OCI-LY1 (cell line): ENCODE measurements around the gene ZNF518A.

Source experiments
- H2AFZ ChIP-seq: fragments of 200-600 bp; sonication (generic), shearing (Covaris generic); 2 replicates; pipeline ENCODE4 v1.6.0; 2014; ENCODE audit warnings: antibody characterized with exemption, mild to moderate bottlenecking, low read length
- H3F3A ChIP-seq: fragments of 200-600 bp; sonication (generic), shearing (Covaris generic); 2 replicates; pipeline ENCODE4 v1.6.0; 2014; ENCODE audit warnings: mild to moderate bottlenecking, antibody characterized with exemption, low read length, moderate library complexity; ENCODE audit not compliant: insufficient read depth
- H3K27ac ChIP-seq: fragments of 200-600 bp; sonication (generic); 2 replicates; pipeline ENCODE4 v1.5.1; 2014; ENCODE audit warnings: low read length, mixed run types, mild to moderate bottlenecking, low read depth; ENCODE audit not compliant: poor library complexity, severe bottlenecking
- H3K27me3 ChIP-seq: fragments of 200-600 bp; sonication (generic); 2 replicates; pipeline ENCODE4 v1.6.0; 2014; ENCODE audit warnings: antibody characterized with exemption, mild to moderate bottlenecking, low read length, moderate library complexity; ENCODE audit not compliant: insufficient read depth
- H3K36me3 ChIP-seq: fragments of 200-600 bp; sonication (generic); 2 replicates; pipeline ENCODE4 v1.6.1; 2014; ENCODE audit warnings: mild to moderate bottlenecking, antibody characterized with exemption, low read length, moderate library complexity, mixed read lengths; ENCODE audit not compliant: insufficient read depth
- H3K4me1 ChIP-seq: fragments of 200-600 bp; sonication (generic); 2 replicates; pipeline ENCODE4 v1.5.1; 2014; ENCODE audit warnings: mild to moderate bottlenecking, low read length, moderate library complexity; ENCODE audit not compliant: insufficient read depth, severe bottlenecking
- H3K4me2 ChIP-seq: fragments of 200-600 bp; sonication (generic), shearing (Covaris generic); 2 replicates; pipeline ENCODE4 v1.6.1; 2014; ENCODE audit warnings: low read length
- H3K4me3 ChIP-seq: fragments of 200-600 bp; sonication (generic); 2 replicates; pipeline ENCODE4 v1.5.1; 2014; ENCODE audit warnings: low read length, low read depth, mild to moderate bottlenecking, mixed read lengths; ENCODE audit not compliant: poor library complexity, severe bottlenecking
- H3K79me2 ChIP-seq: fragments of 200-600 bp; shearing (Covaris generic); 2 replicates; pipeline ENCODE4 v1.6.1; 2016; ENCODE audit warnings: mixed run types, low read length, mixed read lengths; ENCODE audit not compliant: insufficient read depth
- H3K9ac ChIP-seq: fragments of 200-600 bp; sonication (generic), shearing (Covaris generic); 2 replicates; pipeline ENCODE4 v1.6.1; 2014; ENCODE audit warnings: mild to moderate bottlenecking, low read length, mixed read lengths
- H3K9me2 ChIP-seq: fragments of 200-600 bp; sonication (generic), shearing (Covaris generic); 2 replicates; pipeline ENCODE4 v1.6.1; 2014; ENCODE audit warnings: low read depth, mild to moderate bottlenecking, low read length, mixed read lengths
- H3K9me3 ChIP-seq: fragments of 200-600 bp; shearing (Covaris generic); 2 replicates; pipeline ENCODE4 v1.6.1; 2014; ENCODE audit warnings: low read length, mixed read lengths
- H4K20me1 ChIP-seq: fragments of 200-600 bp; sonication (generic), shearing (Covaris generic); 2 replicates; pipeline ENCODE4 v1.6.0; 2016; ENCODE audit warnings: mild to moderate bottlenecking, low read length; ENCODE audit not compliant: insufficient read depth
- EZH2 ChIP-seq: fragments of 200-600 bp; sonication (generic), shearing (Covaris generic); IDR thresholded peaks from 2 replicates; pipeline ENCODE4 v1.8.0; 2017; ENCODE audit warnings: borderline replicate concordance, mixed run types, mild to moderate bottlenecking, antibody characterized with exemption, low read length, moderate library complexity, mixed read lengths
- TF ChIP-seq, protein P1 (sequence below): fragments of 200-600 bp; sonication (generic), shearing (Covaris generic); IDR thresholded peaks from 2 replicates; pipeline ENCODE4 v1.5.1; 2017; ENCODE audit warnings: mild to moderate bottlenecking, antibody characterized with exemption, low read length, moderate library complexity, mixed read lengths

The ZNF518A gene

DNA sequence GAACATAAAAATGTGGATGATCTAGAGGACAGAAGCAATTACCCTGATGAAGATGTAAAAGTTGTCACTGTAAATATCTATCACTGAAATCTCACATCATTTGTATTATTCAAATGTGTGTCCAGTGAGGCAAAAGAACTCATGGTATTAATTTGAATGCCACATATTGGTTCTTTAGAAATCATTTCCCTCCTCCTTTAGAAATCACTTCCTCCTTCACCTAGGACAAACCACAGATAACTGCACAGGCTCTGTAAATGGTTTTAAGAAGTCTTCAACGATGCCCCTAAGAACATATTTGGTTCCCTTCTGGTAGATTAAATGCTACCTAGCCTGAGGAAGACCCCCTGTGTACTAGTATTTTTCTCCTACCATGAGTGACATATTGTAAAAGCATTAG lies 33.1 kb upstream of the ZNF518A start:
- Histone ChIP-seq H3K36me3 (no peaks in the 10 kb centered on the region; the same call in 1 of the 2 replicates), H2AFZ (no peak overlapping the region), H3K9me2 (no peaks in the 10 kb centered on the region), H3K27ac (no peak overlapping the region), H3K9ac (no peak overlapping the region), H4K20me1 (no peaks in the 10 kb centered on the region), H3K4me2 (no peak overlapping the region), H3K9me3 (no peaks in the 10 kb centered on the region), H3K27me3 (no peaks in the 10 kb centered on the region), H3K79me2 (no peaks in the 10 kb centered on the region), H3K4me3 (no peak overlapping the region), H3F3A (no peaks in the 10 kb centered on the region), H3K4me1 (no peaks in the 10 kb centered on the region)
- TF ChIP-seq, protein P1, sequence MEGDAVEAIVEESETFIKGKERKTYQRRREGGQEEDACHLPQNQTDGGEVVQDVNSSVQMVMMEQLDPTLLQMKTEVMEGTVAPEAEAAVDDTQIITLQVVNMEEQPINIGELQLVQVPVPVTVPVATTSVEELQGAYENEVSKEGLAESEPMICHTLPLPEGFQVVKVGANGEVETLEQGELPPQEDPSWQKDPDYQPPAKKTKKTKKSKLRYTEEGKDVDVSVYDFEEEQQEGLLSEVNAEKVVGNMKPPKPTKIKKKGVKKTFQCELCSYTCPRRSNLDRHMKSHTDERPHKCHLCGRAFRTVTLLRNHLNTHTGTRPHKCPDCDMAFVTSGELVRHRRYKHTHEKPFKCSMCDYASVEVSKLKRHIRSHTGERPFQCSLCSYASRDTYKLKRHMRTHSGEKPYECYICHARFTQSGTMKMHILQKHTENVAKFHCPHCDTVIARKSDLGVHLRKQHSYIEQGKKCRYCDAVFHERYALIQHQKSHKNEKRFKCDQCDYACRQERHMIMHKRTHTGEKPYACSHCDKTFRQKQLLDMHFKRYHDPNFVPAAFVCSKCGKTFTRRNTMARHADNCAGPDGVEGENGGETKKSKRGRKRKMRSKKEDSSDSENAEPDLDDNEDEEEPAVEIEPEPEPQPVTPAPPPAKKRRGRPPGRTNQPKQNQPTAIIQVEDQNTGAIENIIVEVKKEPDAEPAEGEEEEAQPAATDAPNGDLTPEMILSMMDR: no peak
- no peak for TF ChIP-seq EZH2

DNA sequence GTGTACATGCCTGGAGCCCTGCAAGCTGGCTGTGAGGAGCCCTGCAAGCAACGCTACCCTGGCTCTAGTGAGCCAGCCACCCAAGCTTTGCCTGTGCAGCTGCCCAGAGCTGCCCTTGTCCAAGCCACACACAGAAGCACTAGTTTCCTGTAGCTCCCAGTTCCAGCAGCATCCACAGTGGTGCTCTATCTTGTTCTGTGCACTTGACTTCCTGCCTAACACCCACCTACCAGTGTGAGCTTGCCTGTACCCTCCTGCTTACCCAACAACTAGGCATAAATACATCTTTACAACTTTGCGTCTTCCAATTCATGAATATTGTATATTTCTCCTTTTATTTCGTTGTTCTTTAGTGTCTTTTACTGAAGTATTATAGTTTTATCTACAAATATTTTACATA lies 32.2 kb upstream of the ZNF518A start:
- Histone ChIP-seq H3K79me2 (no peaks in the 10 kb centered on the region), H3K4me2 (no peak overlapping the region), H2AFZ (no peak overlapping the region), H3K27me3 (no peaks in the 10 kb centered on the region), H4K20me1 (no peaks in the 10 kb centered on the region), H3K4me3 (no peak overlapping the region), H3K9me2 (no peaks in the 10 kb centered on the region), H3K27ac (no peak overlapping the region), H3K4me1 (no peaks in the 10 kb centered on the region), H3K9me3 (no peaks in the 10 kb centered on the region), H3K36me3 (no peaks in the 10 kb centered on the region; the same call in 1 of the 2 replicates), H3F3A (no peaks in the 10 kb centered on the region), H3K9ac (no peak overlapping the region)
- no peak for TF ChIP-seq EZH2
- TF ChIP-seq, protein P1: no peak

DNA sequence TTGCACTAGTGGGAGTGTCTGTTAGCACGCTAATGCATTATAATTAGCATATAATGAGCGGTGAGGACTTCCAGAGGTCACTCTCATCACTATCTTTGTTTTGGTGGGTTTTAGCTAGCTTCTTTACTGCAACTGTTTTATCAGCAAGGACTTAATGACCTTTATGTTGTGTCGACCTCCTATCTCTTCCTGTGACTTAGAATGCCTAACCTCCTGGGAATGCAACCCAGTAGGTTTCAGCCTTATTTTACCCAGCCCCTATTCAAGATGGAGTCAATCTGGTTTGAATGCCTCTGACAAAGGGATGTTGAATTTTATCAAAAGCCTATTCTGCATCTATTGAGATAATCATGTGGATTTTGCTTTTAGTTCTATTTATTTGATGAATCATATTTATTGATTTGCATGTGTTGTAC lies 22.5 kb upstream of the ZNF518A start:
- Histone ChIP-seq H3K4me3 (no peak overlapping the region), H4K20me1 (no peaks in the 10 kb centered on the region), H3K27ac (no peak overlapping the region), H3K4me2 (no peak overlapping the region), H3F3A (no peaks in the 10 kb centered on the region), H3K27me3 (no peaks in the 10 kb centered on the region), H2AFZ (no peak overlapping the region), H3K9me2 (no peaks in the 10 kb centered on the region), H3K9me3 (no peaks in the 10 kb centered on the region), H3K9ac (no peak overlapping the region), H3K4me1 (no peaks in the 10 kb centered on the region), H3K79me2 (no peaks in the 10 kb centered on the region), H3K36me3 (no peaks in the 10 kb centered on the region)
- TF ChIP-seq EZH2: no peak
- TF ChIP-seq, protein P1: no peak
